Endothelial cell of umbilical vein (primary cell): Measurements from ENCODE around the gene ITPRIP.

Experiments used
- EZH2 ChIP-seq: IDR thresholded peaks from 2 replicates; pipeline ENCODE4 v1.6.1; 2012; ENCODE audit warnings: borderline replicate concordance, low read depth, mild to moderate bottlenecking, moderate library complexity, low read length, inconsistent platforms; ENCODE audit not compliant: severe bottlenecking
- POLR2AphosphoS5 ChIP-seq: IDR thresholded peaks from 2 replicates; pipeline ENCODE4 v1.6.1; 2012; ENCODE audit warnings: low read depth, mild to moderate bottlenecking, control low read depth, low read length, moderate library complexity; ENCODE audit not compliant: insufficient read depth
- TF ChIP-seq, protein P1 (sequence below): IDR thresholded peaks from 2 replicates; pipeline ENCODE4 v1.6.1; 2011; ENCODE audit not compliant: insufficient read depth, insufficient read length

DNA sequence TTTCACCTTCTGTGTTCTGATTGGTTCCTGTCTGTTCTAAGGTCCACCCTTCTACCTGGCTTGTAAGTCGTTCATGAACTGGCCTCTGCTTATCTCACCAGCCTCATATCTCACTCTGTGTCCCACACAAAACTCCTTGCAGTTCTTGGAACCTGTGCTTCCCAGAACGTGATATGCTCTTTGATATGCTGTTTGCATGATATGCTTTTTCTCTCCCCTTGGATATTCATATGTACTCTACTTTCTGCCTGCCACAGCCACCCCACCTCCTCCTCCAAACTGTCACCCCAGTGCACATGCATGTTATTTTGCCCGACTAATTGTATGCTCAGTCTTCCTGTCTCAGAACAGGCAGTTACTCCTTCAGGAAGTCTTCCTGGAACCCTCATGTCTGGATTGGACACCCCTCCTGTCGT lies 1.9 kb upstream of the ITPRIP start:
- TF ChIP-seq, protein P1, sequence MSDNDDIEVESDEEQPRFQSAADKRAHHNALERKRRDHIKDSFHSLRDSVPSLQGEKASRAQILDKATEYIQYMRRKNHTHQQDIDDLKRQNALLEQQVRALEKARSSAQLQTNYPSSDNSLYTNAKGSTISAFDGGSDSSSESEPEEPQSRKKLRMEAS: no peak
- no peak for TF ChIP-seq POLR2AphosphoS5
- no peak for TF ChIP-seq EZH2
